Endothelial cell of umbilical vein (primary cell): Measurements from ENCODE around the gene RRP1. TPM values are rescaled to one million over a fixed set of nuclear protein-coding genes. Genes with fewer than 3 reads are reported as not detected.

Experiments
- BruUV-seq: library from RNA; stranded (reverse); fragments of 400-500 nt; replicated peaks from 2 replicates; lab custom pipeline; 2021; lab: Mats Ljungman, UMichigan
- CTCF ChIA-PET: fragments of 300-600, 350-600 bp; sonication (Branson Sonifier 250); formaldehyde crosslinking; loops from one replicate; lab custom pipeline; 2021; ENCODE audit warnings: antibody characterized with exemption, inconsistent platforms; lab: Charles Lee
- POLR2A ChIA-PET: fragments of 300-600, 350-600 bp; sonication (Branson Sonifier 250); formaldehyde crosslinking; loops from one replicate; lab custom pipeline; 2021; ENCODE audit warnings: antibody characterized with exemption, inconsistent platforms; lab: Charles Lee
- DNase-seq: peaks from one replicate; pipeline ENCODE4 v3.0.0-alpha.2; 2011; ENCODE audit warnings: low read depth, low spot score
- FAIRE-seq: peaks from 2 replicates; lab custom pipeline; 2011; peaks lifted over from hg19 to GRCh38; lab: Jason Lieb, UNC
- H2AFZ ChIP-seq: 2 replicates; pipeline ENCODE4 v1.6.0; 2012; ENCODE audit warnings: low read depth, low read length, control low read depth, inconsistent platforms
- H3K27ac ChIP-seq: 2 replicates; pipeline ENCODE4 v1.5.1; 2011; ENCODE audit warnings: low read depth, mild to moderate bottlenecking, control low read depth, low read length, moderate library complexity; ENCODE audit not compliant: insufficient read depth
- H3K27me3 ChIP-seq, 2 experiments: 2 replicates each; pipeline versions ENCODE4 v1.6.0 to v1.6.1; 2011; ENCODE audit warnings: low read length in 2 of 2, mixed read lengths in 1 of 2; ENCODE audit not compliant: control insufficient read depth in 2 of 2, insufficient read depth in 2 of 2
- H3K36me3 ChIP-seq, 2 experiments: 2 replicates in 1 of 2; 3 replicates in 1 of 2; pipeline ENCODE4 v1.5.1; 2011; ENCODE audit warnings: low read length in 2 of 2, mild to moderate bottlenecking in 1 of 2, moderate library complexity in 1 of 2; ENCODE audit not compliant: control insufficient read depth in 2 of 2, insufficient read depth in 2 of 2; ENCODE audit errors: extremely low read depth in 1 of 2
- H3K4me1 ChIP-seq: 3 replicates; pipeline ENCODE4 v1.5.1; 2011; ENCODE audit warnings: mild to moderate bottlenecking, low read length; ENCODE audit not compliant: control insufficient read depth, insufficient read depth; ENCODE audit errors: extremely low read depth
- H3K4me2 ChIP-seq: 2 replicates; pipeline ENCODE4 v1.6.1; 2011; ENCODE audit warnings: low read length, control low read depth, mixed read lengths; ENCODE audit not compliant: insufficient read depth
- H3K4me3 ChIP-seq, 3 experiments: fragments of 200-600 bp in 1 of 3; sonication (generic), shearing (Covaris generic) in 1 of 3; replicated peaks in 1 of 3; 2 replicates each; pipeline ENCODE4 v1.5.1; 2011 to 2016; ENCODE audit warnings: control low read depth in 3 of 3, low read length in 3 of 3, mild to moderate bottlenecking in 2 of 3, inconsistent platforms in 1 of 3, low read depth in 1 of 3, moderate library complexity in 1 of 3; ENCODE audit not compliant: insufficient read depth in 1 of 3
- H3K79me2 ChIP-seq: 2 replicates; pipeline ENCODE4 v1.6.0; 2012; ENCODE audit warnings: low read length, inconsistent platforms; ENCODE audit not compliant: control insufficient read depth, insufficient read depth
- H3K9ac ChIP-seq: replicated peaks from 2 replicates; pipeline ENCODE3; 2011; ENCODE audit warnings: low read length, control low read depth; ENCODE audit not compliant: insufficient read depth; ENCODE audit errors: extremely low read depth
- H3K9me1 ChIP-seq: replicated peaks from 3 replicates; pipeline ENCODE4 v1.6.0; 2011; ENCODE audit warnings: mild to moderate bottlenecking, low read length; ENCODE audit not compliant: control insufficient read depth, insufficient read depth; ENCODE audit errors: extremely low read depth
- H3K9me3 ChIP-seq: replicated peaks from 2 replicates; pipeline ENCODE4 v1.5.1; 2012; ENCODE audit warnings: low read length, inconsistent platforms; ENCODE audit not compliant: control insufficient read depth, insufficient read depth
- H4K20me1 ChIP-seq: replicated peaks from 2 replicates; pipeline ENCODE3; 2011; ENCODE audit warnings: mild to moderate bottlenecking, low read length; ENCODE audit not compliant: control insufficient read depth, insufficient read depth; ENCODE audit errors: extremely low read depth
- EZH2 ChIP-seq: IDR thresholded peaks from 2 replicates; pipeline ENCODE4 v1.6.1; 2012; ENCODE audit warnings: borderline replicate concordance, low read depth, mild to moderate bottlenecking, moderate library complexity, low read length, inconsistent platforms; ENCODE audit not compliant: severe bottlenecking
- FOS ChIP-seq: IDR thresholded peaks from 2 replicates; pipeline ENCODE4 v1.6.1; 2011; ENCODE audit warnings: mild to moderate bottlenecking, low read length, moderate library complexity, borderline replicate concordance; ENCODE audit not compliant: insufficient read depth
- JUN ChIP-seq: IDR thresholded peaks from 2 replicates; pipeline ENCODE4 v1.6.1; 2011; ENCODE audit warnings: borderline replicate concordance, low read depth; ENCODE audit not compliant: insufficient read length, insufficient read depth
- MYC ChIP-seq: IDR thresholded peaks from one replicate; pipeline ENCODE4 v1.6.1; 2011; ENCODE audit warnings: mild to moderate bottlenecking, low read depth, low read length
- POLR2A ChIP-seq: IDR thresholded peaks from 2 replicates; pipeline ENCODE4 v1.6.1; 2012; ENCODE audit warnings: low read depth, mild to moderate bottlenecking, control low read depth, low read length
- dilution Hi-C: fragments of 300-500 bp; cut with MboI; formaldehyde crosslinking; loops from one replicate; pipeline ENCODE4 v1.15.0; 2019; ENCODE audit warnings: low sequenced_read_pairs; ENCODE audit not compliant: extremely low pct_ligation_motif_present
- intact Hi-C: fragments of 100-400 bp; cut with micrococcal nuclease; formaldehyde crosslinking; loops from one replicate; pipeline ENCODE4 v1.10.0; 2022
- polyA plus RNA-seq, 4 experiments: library from polyadenylated mRNA; depleted of rRNA in 3 of 4; stranded (reverse) in 3 of 4; unstranded in 1 of 4; fragments of >200 nt; gene quantifications; 2 replicates each; pipeline versions ENCODE4 v1.2.1 to v1.2.3, GENCODE V29; 2011 to 2012; ENCODE audit warnings: missing spikeins in 1 of 4
- total RNA-seq: library from RNA; stranded (reverse); gene quantifications from 2 replicates; pipeline ENCODE4 v1.2.3, GENCODE V29; 2021
- TF ChIP-seq, protein P1 (sequence below): IDR thresholded peaks from 2 replicates; pipeline ENCODE4 v1.6.1; 2011; ENCODE audit not compliant: insufficient read depth, insufficient read length
- TF ChIP-seq, protein P2 (sequence below), 2 donors: IDR thresholded peaks; 1 replicate in 1 of 2; 2 replicates in 1 of 2; pipeline ENCODE4 v1.5.1; 2011; ENCODE audit warnings: low read length in 2 of 2, mild to moderate bottlenecking in 2 of 2, moderate library complexity in 2 of 2, control low read depth in 1 of 2, inconsistent platforms in 1 of 2, low read depth in 1 of 2; ENCODE audit not compliant: insufficient read depth in 1 of 2; ENCODE audit errors: extremely low read depth in 1 of 2

Gene RRP1
- total and polyA plus RNA-seq, 2 donors (not counting 3 experiments of a cell fraction or from before 2014, with no cell fraction given) = 15.2 to 36.3 TPM

DNA sequence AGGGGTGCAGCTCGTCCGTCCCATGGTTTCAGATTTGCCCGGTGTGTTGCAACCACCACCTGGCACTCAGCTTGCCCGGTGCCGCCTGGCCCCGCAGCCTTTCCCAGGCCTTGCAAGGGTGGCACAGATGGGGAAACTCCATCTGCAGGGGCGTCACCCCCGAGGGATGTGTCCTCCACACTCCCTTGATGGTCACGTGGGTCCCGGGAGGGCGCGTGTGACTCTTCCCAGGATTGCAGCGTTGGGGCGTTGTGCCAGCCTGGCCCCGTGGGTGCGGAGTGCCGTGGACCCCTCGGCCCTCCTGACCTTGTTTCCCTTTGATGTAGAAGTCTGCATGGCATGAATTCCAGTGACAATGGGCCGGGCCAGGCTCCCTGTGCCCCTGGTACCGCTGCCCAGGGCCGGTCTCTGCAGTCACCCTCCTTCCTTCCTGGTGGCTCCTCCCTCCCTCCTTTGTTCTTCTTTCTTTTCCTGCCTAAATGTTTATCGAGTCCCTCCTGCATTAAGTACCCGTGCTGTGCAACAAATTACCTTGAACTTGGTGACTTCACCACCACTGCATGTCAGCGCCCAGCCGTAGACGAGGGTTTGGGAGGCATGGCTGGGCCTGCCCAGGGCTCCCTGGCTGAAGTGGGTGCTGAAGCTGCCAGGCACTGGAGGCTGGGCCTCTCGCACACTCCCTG is 22.9 kb downstream of the RRP1 start:
- Histone ChIP-seq H3K9me3 (no peaks in the 10 kb centered on the region), H3K79me2 (no peaks in the 10 kb centered on the region), H3K9me1 (no peaks in the 10 kb centered on the region), H3K9ac (no peak overlapping the region), H3K4me1 (peaks cover 19% of the 10 kb centered on the region), H3K4me2 (peak overlapping the region; percentile 47), H3K27me3 (no peaks in the 10 kb centered on the region), H2AFZ (peak overlapping the region; percentile 80), H4K20me1 (no peaks in the 10 kb centered on the region), H3K36me3 (no peaks in the 10 kb centered on the region), H3K4me3 (peak overlapping the region in 1 of 3 experiments; percentile 0), H3K27ac (no peak overlapping the region)
- TF ChIP-seq MYC = no peak
- TF ChIP-seq, protein P1, sequence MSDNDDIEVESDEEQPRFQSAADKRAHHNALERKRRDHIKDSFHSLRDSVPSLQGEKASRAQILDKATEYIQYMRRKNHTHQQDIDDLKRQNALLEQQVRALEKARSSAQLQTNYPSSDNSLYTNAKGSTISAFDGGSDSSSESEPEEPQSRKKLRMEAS = peak; percentile 12
- DNase-seq (peak; percentile 26), FAIRE-seq (peak; percentile 67)
- dilution Hi-C loops = no loop called here
- BruUV-seq = no TSS peak
- intact Hi-C loops = loop anchor here (5.0 kb wide), 1 partner anchor 50 kb away; no protein-coding TSS in a partner anchor
- CTCF ChIA-PET = interaction anchor here (0.6 to 3.9 kb wide), 7 partner anchors 11 to 238 kb away, joined by 3 to 41 read pairs (median 7); partner anchors contain the start of gene RRP1
- POLR2A ChIA-PET = no interaction called here

DNA sequence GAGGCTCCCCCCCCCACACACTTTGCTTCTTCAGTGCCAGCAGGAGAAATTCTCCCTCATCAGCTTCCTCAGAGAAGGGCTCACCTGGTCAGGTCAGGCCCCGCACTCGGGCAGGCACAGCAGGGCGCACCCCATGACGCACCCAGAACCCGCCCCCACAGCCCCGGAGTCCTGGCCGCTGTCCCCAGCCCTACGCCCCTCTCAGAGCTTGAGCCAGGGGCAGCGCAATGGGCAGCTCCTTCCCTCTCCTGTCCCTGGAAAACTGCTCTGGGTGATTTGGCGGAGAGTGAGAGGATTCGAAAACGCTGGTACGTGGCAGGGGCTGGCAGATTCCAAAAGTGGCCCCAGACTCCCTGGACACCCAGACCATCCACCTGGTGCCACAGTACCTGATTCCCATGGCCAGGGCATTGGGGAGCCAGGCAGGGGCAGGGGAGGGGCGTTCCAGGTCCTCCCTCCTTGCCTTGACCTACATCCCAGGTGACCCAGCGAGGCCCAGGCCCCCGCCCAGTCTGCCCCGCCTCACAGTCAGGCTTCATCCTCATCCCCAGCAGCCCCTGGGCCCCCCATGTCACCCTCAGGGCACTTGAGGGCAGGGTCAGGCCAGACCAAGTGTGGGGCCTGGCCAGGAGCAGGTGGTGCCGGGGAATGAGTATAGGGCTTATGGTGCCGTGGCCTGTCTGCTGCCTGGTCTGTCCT is 23.7 kb downstream of the RRP1 start:
- Histone ChIP-seq H2AFZ (no peak overlapping the region), H3K27ac (no peak overlapping the region), H3K79me2 (no peaks in the 10 kb centered on the region), H4K20me1 (no peaks in the 10 kb centered on the region), H3K9me3 (no peaks in the 10 kb centered on the region), H3K4me1 (peaks cover 19% of the 10 kb centered on the region), H3K9me1 (no peaks in the 10 kb centered on the region), H3K4me2 (no peak overlapping the region), H3K27me3 (no peaks in the 10 kb centered on the region), H3K36me3 (no peaks in the 10 kb centered on the region), H3K9ac (no peak overlapping the region), H3K4me3 (no peak overlapping the region)
- dilution Hi-C loops = no loop called here
- CTCF ChIA-PET = interaction anchor here (1.5 to 3.9 kb wide), 3 partner anchors 12 to 164 kb away, joined by 3 to 41 read pairs (median 7); no protein-coding TSS in a partner anchor
- DNase-seq (no peak), FAIRE-seq (no peak)
- BruUV-seq = no TSS peak
- intact Hi-C loops = loop anchor here (5.0 kb wide), 1 partner anchor 49 kb away; no protein-coding TSS in a partner anchor
- POLR2A ChIA-PET = interaction anchor here (0.6 to 0.7 kb wide), 2 partner anchors 23 to 84 kb away, joined by 4 to 10 read pairs; no protein-coding TSS in a partner anchor
- TF ChIP-seq, protein P1 = no peak
- TF ChIP-seq, protein P2, sequence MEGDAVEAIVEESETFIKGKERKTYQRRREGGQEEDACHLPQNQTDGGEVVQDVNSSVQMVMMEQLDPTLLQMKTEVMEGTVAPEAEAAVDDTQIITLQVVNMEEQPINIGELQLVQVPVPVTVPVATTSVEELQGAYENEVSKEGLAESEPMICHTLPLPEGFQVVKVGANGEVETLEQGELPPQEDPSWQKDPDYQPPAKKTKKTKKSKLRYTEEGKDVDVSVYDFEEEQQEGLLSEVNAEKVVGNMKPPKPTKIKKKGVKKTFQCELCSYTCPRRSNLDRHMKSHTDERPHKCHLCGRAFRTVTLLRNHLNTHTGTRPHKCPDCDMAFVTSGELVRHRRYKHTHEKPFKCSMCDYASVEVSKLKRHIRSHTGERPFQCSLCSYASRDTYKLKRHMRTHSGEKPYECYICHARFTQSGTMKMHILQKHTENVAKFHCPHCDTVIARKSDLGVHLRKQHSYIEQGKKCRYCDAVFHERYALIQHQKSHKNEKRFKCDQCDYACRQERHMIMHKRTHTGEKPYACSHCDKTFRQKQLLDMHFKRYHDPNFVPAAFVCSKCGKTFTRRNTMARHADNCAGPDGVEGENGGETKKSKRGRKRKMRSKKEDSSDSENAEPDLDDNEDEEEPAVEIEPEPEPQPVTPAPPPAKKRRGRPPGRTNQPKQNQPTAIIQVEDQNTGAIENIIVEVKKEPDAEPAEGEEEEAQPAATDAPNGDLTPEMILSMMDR (IDR thresholded peaks at IDR 0.05; ENCODE audit: extremely low read depth in 1 of 2, insufficient read depth in 1 of 2, low read depth in 1 of 2, low read length in 2 of 2) = no peak
- no peak for TF ChIP-seq FOS
- TF ChIP-seq JUN = no peak
- TF ChIP-seq POLR2A = no peak
- TF ChIP-seq EZH2 = no peak
